ENCODE measurements around the gene SLBP.

The SLBP gene

DNA sequence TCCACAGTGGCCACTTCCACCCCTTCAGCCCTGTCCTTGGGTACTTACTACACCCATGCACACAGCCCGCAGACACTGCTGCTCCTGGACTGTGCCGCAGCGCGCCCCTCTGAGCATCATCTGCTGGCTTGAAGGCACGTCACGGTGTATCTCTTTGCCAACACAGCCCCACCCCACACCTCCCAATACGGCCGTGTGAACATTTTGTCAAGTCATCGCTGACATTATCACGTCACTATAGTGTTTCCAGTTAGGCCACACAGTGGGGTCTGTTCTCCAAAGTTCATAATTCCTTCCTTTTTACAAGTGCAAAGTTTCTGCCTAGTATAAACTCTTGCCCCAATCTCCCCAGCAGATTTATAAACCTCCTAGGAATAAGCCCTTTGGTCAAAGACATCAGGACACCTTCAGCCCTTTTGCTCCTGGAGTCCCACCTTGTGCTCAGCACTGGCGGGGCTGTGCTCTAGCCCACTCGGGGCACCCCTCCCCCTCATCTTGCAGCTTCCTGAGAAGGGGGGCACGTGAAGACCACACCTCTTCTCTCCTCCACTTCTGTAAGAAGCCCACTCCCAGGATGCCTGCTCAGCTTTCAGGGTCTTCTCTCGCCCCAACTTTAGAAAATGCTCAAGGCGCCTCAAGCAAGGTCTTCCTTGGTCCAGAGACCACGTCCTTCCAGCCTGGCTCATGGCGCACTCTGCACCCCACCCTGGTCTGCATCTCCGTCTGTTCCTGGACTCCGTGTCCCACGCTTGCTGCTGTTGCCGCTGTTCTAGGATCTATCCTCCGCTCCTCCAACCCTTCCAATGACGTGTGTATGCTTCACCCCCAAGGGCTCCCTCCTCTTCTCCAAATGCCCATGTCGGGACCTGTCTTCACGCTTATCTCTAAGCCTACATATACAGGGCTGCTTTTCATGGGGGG lies 35.3 kb downstream of the SLBP start:
- no peak for TF ChIP-seq TAF1 (IDR thresholded peaks at IDR 0.05; ENCODE audit: borderline replicate concordance, insufficient read depth, low read length)
- TF ChIP-seq, protein P1, sequence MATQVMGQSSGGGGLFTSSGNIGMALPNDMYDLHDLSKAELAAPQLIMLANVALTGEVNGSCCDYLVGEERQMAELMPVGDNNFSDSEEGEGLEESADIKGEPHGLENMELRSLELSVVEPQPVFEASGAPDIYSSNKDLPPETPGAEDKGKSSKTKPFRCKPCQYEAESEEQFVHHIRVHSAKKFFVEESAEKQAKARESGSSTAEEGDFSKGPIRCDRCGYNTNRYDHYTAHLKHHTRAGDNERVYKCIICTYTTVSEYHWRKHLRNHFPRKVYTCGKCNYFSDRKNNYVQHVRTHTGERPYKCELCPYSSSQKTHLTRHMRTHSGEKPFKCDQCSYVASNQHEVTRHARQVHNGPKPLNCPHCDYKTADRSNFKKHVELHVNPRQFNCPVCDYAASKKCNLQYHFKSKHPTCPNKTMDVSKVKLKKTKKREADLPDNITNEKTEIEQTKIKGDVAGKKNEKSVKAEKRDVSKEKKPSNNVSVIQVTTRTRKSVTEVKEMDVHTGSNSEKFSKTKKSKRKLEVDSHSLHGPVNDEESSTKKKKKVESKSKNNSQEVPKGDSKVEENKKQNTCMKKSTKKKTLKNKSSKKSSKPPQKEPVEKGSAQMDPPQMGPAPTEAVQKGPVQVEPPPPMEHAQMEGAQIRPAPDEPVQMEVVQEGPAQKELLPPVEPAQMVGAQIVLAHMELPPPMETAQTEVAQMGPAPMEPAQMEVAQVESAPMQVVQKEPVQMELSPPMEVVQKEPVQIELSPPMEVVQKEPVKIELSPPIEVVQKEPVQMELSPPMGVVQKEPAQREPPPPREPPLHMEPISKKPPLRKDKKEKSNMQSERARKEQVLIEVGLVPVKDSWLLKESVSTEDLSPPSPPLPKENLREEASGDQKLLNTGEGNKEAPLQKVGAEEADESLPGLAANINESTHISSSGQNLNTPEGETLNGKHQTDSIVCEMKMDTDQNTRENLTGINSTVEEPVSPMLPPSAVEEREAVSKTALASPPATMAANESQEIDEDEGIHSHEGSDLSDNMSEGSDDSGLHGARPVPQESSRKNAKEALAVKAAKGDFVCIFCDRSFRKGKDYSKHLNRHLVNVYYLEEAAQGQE (IDR thresholded peaks at IDR 0.05; ENCODE audit: insufficient read depth in 1 of 2, low read depth in 2 of 2, low read length in 2 of 2), result no peak
- no peak for TF ChIP-seq POLR2AphosphoS5 (IDR thresholded peaks at IDR 0.05; ENCODE audit: low read depth, low read length)
- TF ChIP-seq FOXP2 (optimal IDR thresholded peaks at IDR 0.05; ENCODE audit: borderline replicate concordance, extremely low read depth, extremely low read length, insufficient read depth), result no peak
- no peak for TF ChIP-seq SIN3A (IDR thresholded peaks at IDR 0.05; ENCODE audit: borderline replicate concordance, insufficient read depth, low read length)

DNA sequence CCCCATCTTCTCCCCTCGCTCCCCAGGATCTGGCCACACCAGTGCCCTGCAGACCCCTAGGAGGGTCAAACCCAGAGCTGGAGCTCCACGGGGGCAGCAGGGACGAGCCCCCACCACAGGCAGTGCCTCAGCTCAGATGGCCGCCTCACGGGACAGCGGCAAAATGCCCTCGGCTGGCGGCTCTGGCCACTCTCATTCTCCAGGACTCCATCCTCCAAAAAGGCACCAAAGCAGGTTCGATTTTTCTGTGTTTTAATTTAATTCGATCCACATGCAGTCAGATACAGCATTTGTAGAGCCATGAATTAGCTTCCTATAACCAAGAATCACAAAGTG lies 36.3 kb downstream of the SLBP start:
- TF ChIP-seq SIN3A (IDR thresholded peaks at IDR 0.05; ENCODE audit: borderline replicate concordance, insufficient read depth, low read length), result no peak
- no peak for TF ChIP-seq FOXP2 (optimal IDR thresholded peaks at IDR 0.05; ENCODE audit: borderline replicate concordance, extremely low read depth, extremely low read length, insufficient read depth)
- TF ChIP-seq, protein P1 (IDR thresholded peaks at IDR 0.05; ENCODE audit: insufficient read depth in 1 of 2, low read depth in 2 of 2, low read length in 2 of 2), result no peak
- TF ChIP-seq POLR2AphosphoS5 (IDR thresholded peaks at IDR 0.05; ENCODE audit: low read depth, low read length), result no peak
- TF ChIP-seq TAF1 (IDR thresholded peaks at IDR 0.05; ENCODE audit: borderline replicate concordance, insufficient read depth, low read length), result no peak

DNA sequence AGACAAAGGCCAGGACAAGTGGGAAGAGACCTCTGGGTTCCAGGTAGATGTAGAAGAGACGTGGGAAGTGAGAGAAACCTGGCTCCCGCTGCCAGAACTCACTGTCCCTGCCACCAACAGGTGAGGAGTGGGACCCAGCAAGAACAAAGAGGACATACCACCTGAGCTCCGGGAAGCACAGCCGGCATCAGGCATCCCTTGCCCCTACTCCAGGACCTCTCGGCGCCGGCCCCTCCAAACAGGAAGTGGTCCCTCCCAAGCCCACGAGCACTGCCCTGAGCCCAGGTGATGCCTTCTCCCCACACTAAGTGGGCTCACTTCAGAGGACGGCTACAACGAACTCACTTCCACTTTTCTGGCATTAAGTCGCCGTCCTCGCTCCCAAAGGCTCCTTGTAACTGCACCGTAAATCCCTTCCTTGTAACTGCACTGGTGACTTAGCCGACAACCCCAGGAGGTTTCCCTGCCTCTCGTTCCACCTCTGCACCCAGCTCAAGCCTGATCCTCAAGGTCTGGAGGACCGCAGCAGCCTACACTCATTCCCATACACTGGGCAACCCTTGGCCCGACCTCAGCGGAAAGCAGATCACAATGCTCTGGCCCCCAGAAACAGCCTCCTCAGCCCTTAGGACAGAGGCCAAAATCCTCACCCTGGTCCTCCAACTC lies 36.9 kb downstream of the SLBP start:
- TF ChIP-seq SIN3A (IDR thresholded peaks at IDR 0.05; ENCODE audit: borderline replicate concordance, insufficient read depth, low read length) (no peak), FOXP2 (optimal IDR thresholded peaks at IDR 0.05; ENCODE audit: borderline replicate concordance, extremely low read depth, extremely low read length, insufficient read depth) (no peak), POLR2AphosphoS5 (IDR thresholded peaks at IDR 0.05; ENCODE audit: low read depth, low read length) (no peak), TAF1 (IDR thresholded peaks at IDR 0.05; ENCODE audit: borderline replicate concordance, insufficient read depth, low read length) (no peak)
- TF ChIP-seq, protein P1 (IDR thresholded peaks at IDR 0.05; ENCODE audit: insufficient read depth in 1 of 2, low read depth in 2 of 2, low read length in 2 of 2), result no peak

DNA sequence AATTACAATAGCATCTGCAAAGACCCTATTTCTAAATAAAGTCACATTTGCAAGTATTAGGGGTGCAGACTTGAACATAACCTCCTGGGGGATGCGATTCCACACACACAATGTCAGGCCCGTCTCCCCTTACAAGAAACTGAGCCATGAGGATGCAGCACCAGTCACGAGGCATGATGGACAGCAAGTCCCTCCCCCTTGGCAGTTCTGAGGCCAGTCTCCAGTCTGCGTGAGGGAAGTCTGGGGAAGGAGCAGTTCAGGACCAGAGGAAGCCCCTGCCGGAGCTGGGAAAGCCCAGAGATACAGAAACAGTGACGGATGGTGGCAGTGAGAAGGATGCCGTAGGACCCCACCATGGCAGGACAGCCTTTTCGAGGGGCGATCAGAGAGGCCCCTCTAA lies 37.4 kb downstream of the SLBP start:
- TF ChIP-seq, protein P1 (IDR thresholded peaks at IDR 0.05; ENCODE audit: insufficient read depth in 1 of 2, low read depth in 2 of 2, low read length in 2 of 2), result no peak
- TF ChIP-seq SIN3A (IDR thresholded peaks at IDR 0.05; ENCODE audit: borderline replicate concordance, insufficient read depth, low read length) (no peak), FOXP2 (optimal IDR thresholded peaks at IDR 0.05; ENCODE audit: borderline replicate concordance, extremely low read depth, extremely low read length, insufficient read depth) (no peak), POLR2AphosphoS5 (IDR thresholded peaks at IDR 0.05; ENCODE audit: low read depth, low read length) (no peak), TAF1 (IDR thresholded peaks at IDR 0.05; ENCODE audit: borderline replicate concordance, insufficient read depth, low read length) (no peak)
